ENCODE measurements around the gene ANKRD31.

DNA sequence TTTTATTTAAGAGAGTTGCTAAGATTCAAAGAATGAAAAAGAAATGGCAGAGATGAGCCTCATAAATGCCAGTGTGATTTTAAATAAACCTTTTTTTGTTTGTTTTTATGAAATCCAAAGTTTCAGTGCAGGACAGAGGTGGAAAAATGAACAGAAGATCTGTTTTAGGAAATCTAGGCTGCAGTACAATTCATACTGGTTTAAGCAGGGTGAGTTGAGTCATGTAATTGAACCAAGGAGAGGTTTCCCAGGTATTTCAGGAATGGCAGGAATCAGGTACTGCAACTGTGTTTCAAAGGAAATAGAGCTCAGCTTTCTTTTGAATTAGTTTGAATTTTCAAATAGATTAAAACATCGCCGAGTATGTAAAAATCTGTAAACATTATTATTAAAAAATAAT is 3.0 kb upstream of the ANKRD31 start:
- TF ChIP-seq, protein P1, sequence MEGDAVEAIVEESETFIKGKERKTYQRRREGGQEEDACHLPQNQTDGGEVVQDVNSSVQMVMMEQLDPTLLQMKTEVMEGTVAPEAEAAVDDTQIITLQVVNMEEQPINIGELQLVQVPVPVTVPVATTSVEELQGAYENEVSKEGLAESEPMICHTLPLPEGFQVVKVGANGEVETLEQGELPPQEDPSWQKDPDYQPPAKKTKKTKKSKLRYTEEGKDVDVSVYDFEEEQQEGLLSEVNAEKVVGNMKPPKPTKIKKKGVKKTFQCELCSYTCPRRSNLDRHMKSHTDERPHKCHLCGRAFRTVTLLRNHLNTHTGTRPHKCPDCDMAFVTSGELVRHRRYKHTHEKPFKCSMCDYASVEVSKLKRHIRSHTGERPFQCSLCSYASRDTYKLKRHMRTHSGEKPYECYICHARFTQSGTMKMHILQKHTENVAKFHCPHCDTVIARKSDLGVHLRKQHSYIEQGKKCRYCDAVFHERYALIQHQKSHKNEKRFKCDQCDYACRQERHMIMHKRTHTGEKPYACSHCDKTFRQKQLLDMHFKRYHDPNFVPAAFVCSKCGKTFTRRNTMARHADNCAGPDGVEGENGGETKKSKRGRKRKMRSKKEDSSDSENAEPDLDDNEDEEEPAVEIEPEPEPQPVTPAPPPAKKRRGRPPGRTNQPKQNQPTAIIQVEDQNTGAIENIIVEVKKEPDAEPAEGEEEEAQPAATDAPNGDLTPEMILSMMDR (IDR thresholded peaks at IDR 0.05; ENCODE audit: low read depth, low read length, poor library complexity, severe bottlenecking), result no peak
- TF ChIP-seq EZH2phosphoT487 (IDR thresholded peaks at IDR 0.05; ENCODE audit: borderline replicate concordance, low read length), result no peak
